NCI-H1436 treated with DMSO at 0.1 percent for 48 hours (cell line): ENCODE results near the gene SDF2L1.
"Not testable (repeated sequence)": the region's sequence is repeated elsewhere in the genome, so short reads cannot be mapped to it uniquely, and the experiment has no call there.

ENCODE experiments used
- DNase-seq: peaks from one replicate; lab custom pipeline; 2025; lab: John Stamatoyannopoulos, UW

SDF2L1 gene

DNA sequence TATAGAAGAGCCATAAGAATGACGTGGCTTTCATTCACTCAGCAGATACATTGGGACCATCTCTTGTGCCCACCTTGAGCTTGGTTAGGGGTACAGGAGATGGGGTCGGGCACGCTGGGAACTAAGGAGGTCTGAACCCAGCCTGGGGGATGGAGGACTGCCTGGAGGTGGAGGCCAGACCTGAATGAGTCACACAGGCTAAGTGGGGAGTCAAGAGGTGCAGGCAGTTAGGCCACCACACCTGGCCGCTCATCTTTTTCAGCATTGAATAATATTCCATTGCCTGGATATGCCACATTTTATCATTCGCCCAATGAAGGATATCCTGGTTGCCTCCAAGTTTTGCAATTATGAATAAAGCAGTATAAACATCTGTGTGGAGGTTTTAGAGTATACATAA, 19.9 kb downstream of the SDF2L1 start:
- DNase-seq = no peak

DNA sequence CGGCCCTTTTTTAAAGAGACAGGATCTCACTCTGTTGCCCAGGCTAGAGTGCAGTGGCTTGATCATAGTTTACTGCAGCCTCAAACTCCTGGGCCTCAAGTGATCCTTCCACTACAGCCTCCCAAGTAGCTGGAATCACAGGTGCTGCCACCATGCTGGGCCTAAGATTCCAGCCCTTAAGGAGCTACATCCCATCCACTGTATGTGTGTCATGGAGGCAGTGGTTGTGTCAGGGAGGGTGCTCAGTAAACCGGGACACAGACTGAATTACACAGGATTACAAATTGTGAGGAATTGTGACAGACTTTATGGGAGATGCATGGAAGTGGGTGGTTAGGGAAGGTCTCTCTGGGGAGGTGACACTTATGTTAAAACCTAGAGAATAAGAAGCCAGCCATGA, 21.6 kb downstream of the SDF2L1 start:
- no peak for DNase-seq

GRCh38 chr22:21665047-21665851, 23.1 kb downstream of the SDF2L1 start:
- no peak for DNase-seq

DNA sequence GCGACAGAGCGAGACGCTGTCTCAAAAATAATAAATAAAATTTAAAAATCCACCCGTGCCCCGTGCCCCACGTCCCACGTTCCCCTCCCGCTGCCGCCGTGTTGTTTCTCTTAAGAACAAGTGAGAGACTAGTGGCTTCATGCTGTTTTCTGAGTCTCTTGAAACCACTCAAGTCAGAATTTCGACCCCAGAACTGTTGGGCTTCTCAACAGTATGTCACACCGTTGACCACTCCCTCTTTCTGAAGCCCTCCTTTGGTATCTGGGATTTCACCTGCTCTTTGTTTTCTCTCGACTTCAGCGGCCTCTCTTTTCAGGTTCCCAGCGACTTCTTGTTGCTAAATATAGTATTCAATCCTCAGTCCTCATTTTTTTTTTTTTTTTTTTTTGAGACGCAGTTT, 24.7 kb downstream of the SDF2L1 start:
- no peak for DNase-seq

DNA sequence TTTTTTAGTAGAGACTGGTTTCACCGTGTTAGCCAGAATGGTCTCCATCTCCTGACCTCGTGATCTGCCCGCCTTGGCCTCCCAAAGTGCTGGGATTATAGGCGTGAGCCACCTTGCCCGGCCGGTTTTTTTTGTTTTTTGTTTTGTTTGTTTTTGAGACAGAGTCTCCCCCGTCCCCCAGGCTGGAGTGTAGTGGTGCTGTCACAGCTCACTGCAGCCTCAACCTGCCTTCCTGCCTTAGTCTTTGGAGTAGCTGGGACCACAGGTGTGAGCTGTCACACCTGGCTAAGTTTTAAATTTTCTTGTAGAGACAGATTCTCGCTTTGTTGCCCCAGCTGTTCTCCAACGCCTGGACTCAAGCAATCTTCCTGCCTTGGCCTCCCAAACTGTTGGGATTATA, 26.9 kb downstream of the SDF2L1 start:
- DNase-seq = no peak

GRCh38 chr22:21672107-21672629, 30.1 kb downstream of the SDF2L1 start:
- DNase-seq = no peak

DNA sequence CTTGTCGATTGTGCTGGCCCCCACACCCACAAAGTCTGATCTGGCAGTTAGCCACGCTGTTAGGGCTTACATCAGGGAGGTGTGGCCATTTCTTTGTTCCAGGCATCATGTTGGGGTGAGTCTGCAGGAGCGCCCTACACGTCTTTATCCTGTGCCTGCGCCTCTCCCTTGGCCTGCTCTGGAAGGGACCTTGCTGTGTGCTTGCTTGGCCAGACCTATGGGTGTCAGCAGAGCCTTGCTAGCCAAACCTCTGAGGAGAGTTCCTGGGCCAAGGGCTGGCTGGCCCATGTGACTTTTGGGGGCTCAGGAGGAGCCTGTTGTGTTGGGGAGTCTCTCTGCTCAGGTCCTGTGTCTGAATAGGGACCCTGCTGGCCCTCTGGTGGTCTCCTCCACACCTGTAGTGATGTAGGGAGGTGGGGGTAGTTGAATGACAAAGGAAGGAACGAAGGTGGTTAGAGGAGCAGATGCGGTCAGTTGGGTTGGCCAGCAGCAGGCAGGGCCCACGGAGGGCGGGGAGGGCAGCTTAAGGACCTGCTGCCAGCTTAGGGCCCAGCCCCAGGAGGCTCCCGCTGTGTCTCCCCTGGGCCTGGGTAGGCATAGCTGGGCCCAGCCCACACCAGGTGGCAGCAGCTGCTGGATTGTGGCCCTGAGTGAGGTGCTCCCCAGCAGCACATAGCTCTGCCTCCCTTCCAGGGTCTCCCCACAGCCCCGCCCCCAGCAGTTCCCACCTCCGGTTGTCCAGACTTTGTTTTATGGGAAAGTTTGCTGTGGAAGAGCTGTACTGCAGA, 31.6 kb downstream of the SDF2L1 start:
- DNase-seq = no peak

DNA sequence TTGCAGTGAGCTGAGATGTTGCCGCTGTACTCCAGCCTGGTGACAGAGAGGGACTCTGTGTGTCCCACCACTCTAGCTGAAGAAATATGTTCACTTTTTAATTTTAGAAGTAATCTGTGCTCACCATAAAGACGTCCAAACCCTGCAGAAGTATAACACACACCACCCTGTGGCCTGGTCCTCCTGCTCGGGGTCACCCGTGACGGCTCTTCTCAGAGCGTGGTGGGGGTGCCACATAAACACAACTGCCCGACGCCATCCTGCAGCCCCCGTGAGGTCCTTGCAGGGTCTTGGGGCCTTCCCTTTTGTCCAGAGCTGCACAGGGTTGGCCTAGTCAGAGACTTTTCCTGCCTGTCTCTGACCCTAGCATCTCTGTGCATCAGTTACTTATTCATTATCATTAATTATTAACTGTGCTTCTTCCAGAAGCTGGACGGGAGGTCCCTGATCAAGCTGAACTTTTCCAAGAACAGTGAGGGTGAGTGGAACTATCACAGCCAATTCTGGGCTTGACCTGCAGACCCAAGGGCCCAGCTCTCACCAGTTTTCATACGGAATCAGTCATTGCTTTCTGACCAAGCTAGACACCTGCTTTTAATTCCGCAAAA, 32.6 kb downstream of the SDF2L1 start:
- DNase-seq = no peak

- DNase-seq = no peak
Observed at GRCh38 chr22:21677606-21678443, 35.7 kb downstream of the SDF2L1 start.

- DNase-seq = not testable (repeated sequence)
Observed at GRCh38 chr22:21678842-21679241, 36.7 kb downstream of the SDF2L1 start.

DNA sequence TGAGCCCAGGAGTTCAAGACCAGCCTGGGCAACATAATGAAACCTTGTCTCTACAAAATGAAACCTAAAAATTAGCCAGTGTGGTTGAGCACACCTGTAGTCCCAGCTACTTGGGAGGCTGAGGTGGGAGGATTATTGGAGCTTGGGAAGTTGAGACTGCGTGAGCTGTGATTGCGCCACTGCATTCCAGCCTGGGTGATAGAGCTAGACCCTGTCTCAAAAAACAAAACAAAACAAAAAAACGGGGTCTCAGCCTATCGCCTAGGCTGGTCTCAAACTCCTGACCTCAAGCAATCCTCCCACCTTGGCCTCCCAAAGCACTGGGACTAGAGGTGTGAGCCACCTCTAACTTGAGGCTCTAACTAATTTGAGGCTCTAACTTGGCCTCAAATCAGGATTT, 37.3 kb downstream of the SDF2L1 start:
- no peak for DNase-seq

DNA sequence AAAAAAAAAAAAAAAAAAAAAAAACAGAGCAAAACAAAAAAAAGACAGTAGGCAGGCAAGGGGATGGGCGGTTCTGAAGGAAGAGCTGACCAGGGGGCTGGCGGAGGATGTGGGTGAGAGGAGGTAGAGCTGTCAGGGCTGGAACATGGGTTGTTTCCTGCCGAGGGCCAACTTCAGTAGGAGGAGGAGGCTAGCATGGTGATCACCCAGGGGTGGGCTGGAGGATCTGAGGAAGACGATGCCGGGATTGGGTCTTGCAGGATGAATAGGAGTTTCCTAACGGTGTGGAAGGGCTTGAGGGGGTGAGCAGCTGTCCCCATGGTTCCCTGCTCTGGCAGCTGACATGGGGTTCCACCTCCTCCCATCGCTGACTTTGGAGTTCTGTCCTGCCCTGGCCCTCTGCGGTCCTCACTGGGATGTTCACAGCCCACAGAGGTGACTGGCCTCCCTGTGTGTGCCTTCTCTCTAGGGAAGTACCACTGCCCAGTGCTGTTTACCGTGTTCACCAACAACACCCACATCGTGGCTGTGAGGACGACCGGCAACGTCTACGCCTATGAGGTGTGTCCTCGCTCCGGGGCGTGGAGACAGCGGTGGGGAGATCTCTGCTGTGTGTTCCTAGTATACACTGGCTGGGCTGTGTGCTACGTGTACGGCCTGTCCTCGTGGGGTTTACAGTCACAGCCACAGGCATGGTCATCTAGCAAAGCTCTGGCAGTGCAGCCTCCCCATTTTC, 38.9 kb downstream of the SDF2L1 start:
- DNase-seq = no peak

- no peak for DNase-seq
Observed at GRCh38 chr22:21681566-21682370, 39.7 kb downstream of the SDF2L1 start.

DNA sequence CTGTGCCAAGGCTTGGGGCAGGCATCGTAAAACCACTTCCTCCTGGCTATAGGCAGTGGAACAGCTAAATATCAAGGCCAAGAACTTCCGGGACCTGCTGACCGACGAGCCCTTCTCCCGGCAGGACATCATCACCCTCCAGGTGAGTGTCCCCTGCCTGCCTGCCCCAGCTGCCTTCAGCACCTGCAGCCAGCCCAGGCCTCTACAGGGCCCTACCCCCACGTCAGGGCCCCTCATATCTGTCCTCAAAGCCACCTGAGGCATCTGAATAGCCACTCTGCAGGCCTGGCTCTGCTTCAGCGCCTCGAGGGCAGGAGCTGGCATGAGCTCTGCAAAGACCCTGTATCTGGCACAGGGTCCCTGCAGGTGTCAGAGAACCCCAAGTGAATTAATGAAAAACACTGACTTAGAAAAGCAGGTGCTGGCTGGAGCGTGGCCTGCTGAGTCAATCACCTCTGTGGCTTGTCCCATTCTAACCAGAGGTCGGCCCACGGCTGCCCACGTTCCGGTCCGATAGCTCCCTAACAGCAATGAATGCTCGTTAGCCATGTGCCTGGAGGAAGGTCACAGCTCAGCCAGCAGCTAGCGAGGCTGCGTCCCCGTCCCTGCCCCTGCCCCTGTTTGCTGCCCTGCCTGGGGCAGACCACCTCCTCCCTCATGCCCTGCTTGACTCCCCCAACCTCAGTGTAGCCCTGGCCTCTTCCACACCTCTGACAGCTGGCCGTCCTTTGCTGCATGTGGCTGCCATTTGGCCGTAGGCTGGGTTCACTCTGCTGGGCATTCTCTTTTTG, 40.5 kb downstream of the SDF2L1 start:
- no peak for DNase-seq

- no peak for DNase-seq
Observed at GRCh38 chr22:21683401-21683811, 41.3 kb downstream of the SDF2L1 start.

GRCh38 chr22:21684492-21685163, 42.5 kb downstream of the SDF2L1 start:
- DNase-seq = no peak

DNA sequence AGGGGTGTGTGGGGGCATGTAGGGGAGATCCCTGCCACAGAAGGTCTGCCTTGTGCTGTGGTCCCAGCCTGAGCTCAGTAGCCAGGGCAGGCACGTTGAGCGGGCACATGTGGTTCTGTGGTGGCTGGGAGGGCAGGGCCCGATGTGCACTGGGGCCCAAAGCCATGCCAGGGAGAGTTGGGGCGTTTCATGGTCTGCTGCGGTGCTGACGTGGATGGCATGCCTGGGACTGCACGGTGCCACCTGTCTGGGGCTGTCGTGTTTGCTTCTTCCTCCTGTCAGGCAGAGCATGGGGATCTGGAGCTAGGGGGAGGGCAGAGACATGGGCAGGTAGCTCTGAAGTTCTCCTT, 43.0 kb downstream of the SDF2L1 start:
- DNase-seq = no peak

GRCh38 chr22:21686193-21686608, 44.1 kb downstream of the SDF2L1 start:
- no peak for DNase-seq
